Body of pancreas (tissue), 4 donors: Measurements from ENCODE around the gene PLAGL2.

Experiments used
- CTCF ChIP-seq, 7 experiments: fragments of 450-650 bp in 4 of 7; fragments of 200-600 bp in 3 of 7; sonication (generic) in 3 of 7; IDR thresholded peaks; one replicate each; pipeline ENCODE4 v1.5.1; 2016 to 2019; ENCODE audit warnings: antibody characterized with exemption in 7 of 7
- POLR2A ChIP-seq, 3 donors: fragments of 450-650 bp; IDR thresholded peaks; one replicate each; pipeline ENCODE4 v1.6.1; 2016; ENCODE audit warnings: antibody characterized with exemption in 3 of 3, mild to moderate bottlenecking in 2 of 3

GRCh38 chr20:32205110-32205842, 2.3 kb downstream of the PLAGL2 start:
- TF ChIP-seq CTCF (IDR thresholded peaks at IDR 0.05) (no peak), POLR2A (IDR thresholded peaks at IDR 0.05) (no peak)
